CD4-positive, alpha-beta T cell treated with Interleukin-12 subunit alpha and Interleukin-12 subunit beta, for 1 hour (primary cell): ENCODE results near the gene FTCD.
"Not testable (repeated sequence)": the region's sequence is repeated elsewhere in the genome, so short reads cannot be mapped to it uniquely, and the experiment has no call there.

ENCODE experiments used
- DNase-seq: peaks from one replicate; pipeline ENCODE4 v3.0.0-alpha.2; 2020

FTCD gene

GRCh38 chr21:46109313-46110221, 45.8 kb downstream of the FTCD start:
- no peak for DNase-seq

DNA sequence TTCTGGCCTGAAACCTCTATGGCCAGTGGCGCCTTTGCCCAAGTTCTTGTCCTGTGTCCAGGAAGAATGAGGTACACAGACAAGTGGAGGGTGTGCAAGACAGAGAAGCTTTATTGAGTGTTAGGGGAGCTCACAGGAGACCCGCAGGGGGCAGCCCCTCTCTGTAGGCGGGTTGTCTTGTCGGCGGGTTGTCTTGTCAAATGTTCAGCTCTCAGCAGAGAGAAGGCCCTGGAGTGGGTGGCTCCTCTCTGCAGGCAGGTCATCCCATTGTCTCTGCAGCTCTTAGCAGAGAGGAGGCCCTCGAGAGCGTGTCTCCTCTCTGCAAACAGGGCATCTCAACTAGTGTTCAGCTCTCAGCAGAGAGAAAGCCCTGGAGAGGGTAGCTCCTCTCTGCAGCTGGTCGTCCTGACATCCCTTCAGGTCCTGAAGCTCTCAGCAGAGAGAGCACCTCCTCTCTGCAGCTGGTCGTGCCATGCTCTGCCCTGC, 46.5 kb downstream of the FTCD start:
- DNase-seq, result no peak

DNA sequence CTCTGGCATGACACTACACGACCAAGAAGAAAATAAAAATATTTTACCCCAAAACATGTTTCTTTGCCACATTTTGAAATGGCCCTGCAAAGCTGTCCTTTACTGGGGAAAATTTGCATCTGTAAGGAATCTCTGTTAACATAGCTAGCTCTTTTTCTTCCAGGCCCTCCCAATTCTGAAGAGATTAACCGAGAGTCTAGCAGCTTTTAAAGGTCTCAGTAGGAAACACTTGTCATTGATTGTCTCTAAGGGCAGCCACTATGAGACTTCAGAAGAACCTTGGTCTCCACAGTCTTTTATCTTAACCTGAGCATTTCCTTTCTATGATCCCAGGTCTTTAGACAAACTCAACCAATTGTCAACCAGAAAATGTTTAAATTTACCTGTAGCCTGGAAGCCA, 48.0 kb downstream of the FTCD start:
- not testable (repeated sequence) for DNase-seq

DNA sequence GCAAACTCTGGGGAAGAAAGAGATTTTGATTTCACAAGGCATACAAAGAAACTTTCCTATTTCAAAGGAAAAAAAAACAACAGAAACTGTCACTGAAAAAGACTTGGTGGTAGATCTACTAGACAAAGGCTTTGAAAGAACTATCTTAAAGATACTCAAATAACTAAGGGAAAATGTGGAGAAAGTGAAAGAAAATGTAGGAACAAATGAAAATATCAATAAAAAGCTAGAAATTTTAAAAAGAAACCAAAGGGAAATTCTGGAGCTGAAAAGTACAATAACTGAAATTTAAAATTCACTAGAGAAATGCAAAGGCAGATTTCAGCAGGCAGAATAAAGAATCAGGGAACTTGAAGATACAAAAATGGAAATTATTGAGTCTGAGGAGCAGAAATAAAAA, 51.3 kb downstream of the FTCD start:
- DNase-seq, result no peak

GRCh38 chr21:46100906-46101305, 54.5 kb downstream of the FTCD start:
- DNase-seq, result no peak

DNA sequence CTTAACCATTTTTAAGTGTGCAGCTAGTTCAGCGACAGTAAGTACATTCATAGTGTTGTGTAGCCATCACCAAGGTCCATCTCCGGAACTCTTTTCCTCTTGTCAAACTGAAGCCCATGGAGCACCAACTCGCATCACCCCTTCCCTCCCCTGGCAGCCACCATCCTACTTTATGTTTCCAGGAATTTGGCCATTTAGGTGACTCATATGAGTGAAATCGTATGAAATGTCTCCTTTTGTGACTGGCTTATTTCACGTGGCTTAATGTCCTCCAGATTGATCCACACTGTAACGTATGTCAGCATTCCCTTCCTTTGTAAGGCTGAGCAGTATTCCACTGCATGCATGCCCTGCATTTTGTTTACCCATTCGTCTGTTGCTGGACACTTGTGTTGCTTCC, 55.0 kb downstream of the FTCD start:
- DNase-seq, result no peak

DNA sequence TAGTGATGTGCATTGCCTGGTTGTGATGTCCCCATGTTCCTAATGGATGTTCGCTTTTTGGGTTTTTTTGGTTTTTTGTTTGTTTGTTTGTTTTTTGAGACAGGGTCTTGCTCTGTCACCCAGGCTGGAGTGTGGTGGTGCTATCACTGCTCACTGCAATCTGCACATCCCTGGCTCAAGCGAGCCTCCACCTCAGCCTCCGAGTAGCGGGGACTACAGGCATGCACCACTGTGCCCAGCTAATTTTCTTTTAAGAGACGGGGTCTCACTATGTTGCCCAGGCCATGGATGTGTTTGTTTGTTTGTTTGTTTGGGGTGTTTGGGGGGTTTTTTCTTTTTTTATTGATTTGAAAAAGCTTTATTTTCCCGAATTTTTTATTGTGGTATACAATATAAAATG, 55.4 kb downstream of the FTCD start:
- DNase-seq, result no peak

- no peak for DNase-seq
Observed at GRCh38 chr21:46099476-46099875, 55.9 kb downstream of the FTCD start.

DNA sequence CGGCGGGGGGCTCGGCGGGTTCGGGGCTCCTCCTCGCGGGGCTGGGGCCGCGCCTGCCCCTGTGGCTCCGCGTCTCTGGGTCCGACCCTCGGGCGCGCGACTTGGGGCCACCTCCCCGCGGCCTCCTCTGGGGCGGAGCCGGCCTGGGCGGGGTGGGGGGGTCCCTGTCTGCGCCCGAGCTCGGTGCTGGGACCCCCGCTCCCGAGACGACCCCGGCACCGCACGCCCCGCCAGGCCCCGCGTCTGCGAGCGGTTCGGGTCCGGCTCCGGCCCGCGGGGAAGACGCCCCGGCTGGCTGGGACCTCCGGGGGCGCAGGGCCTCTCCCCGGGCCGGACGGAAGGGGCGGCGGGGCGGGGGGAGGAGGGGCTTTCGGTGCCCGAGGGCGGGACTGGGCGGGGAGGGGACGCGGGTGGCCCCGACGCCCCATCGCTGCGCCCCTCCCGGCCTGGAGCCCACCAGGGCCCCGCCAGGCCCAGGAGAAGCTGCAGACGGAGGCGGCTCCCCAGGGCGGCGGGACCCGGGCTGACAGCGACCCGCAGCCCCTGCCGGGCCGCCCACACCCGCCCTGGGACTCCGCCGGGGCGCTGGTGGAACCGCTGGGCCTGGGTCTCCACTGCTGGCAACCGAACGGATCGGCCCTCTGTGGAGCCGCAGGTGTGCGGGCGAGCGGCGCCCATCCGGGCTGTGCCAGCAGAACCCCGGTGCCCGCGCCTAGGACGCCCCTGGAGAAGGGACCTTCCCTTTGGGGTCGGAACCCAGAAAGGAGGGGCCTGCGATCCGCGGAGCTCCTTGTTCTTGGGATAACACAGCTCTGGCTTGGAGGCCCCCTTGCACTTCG, 56.9 kb downstream of the FTCD start:
- peak; percentile 19 for DNase-seq

DNA sequence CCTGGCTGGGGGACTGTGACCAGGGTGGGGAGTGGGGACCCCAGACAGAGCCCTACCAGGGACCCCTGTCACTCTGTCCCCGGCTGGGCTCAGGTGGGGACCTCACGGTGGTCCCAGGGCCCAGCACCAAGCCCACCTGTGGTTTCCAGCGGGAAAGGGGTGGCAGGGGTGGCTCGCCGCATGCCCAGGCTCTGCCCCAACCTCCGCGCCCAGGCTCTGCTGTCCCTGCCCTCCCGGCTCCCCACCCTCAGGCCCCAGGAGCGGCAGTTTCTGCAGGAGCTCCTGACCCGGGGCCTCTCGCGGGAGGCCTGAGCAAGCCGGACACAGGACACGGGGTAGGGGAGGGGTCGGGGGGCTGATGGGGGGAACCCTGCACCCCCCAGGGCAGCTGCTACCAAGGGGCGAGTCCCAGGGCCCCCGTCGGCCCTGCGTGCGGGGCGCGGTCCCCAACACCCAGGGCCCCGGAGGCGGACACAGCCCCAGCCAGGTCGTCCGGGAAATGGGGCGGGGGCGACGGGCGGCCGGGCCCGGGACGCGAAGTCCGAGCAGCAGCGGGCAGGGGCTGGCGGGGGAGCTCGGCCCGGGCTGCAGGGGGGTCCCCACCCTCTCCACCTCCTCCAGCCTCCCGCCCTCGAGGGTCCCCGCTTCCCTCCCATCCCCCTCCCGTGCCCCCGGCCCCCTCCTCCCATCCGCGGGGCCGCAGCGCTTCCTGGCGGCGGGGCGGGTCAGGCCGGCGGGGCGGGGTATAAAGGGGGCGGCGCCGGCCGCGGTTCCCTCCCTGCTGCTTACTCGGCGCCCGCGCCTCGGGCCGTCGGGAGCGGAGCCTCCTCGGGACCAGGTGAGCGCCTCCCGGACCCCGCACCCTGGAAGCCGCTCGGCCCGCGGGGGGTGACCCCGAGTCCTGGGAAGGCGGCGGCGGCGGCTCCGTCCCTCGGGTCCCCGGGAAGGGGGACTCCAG, 57.8 kb downstream of the FTCD start, which contains the start of gene COL6A2:
Gene COL6A2, plus strand, starts transcription at position 777 of the 958 bp plus-strand sequence.
- DNase-seq, result peak; percentile 49

- DNase-seq, result no peak
Observed at GRCh38 chr21:46096596-46097335, 58.6 kb downstream of the FTCD start.

GRCh38 chr21:46095814-46096595, 59.4 kb downstream of the FTCD start:
- no peak for DNase-seq

GRCh38 chr21:46095083-46095719, 60.2 kb downstream of the FTCD start:
- no peak for DNase-seq

DNA sequence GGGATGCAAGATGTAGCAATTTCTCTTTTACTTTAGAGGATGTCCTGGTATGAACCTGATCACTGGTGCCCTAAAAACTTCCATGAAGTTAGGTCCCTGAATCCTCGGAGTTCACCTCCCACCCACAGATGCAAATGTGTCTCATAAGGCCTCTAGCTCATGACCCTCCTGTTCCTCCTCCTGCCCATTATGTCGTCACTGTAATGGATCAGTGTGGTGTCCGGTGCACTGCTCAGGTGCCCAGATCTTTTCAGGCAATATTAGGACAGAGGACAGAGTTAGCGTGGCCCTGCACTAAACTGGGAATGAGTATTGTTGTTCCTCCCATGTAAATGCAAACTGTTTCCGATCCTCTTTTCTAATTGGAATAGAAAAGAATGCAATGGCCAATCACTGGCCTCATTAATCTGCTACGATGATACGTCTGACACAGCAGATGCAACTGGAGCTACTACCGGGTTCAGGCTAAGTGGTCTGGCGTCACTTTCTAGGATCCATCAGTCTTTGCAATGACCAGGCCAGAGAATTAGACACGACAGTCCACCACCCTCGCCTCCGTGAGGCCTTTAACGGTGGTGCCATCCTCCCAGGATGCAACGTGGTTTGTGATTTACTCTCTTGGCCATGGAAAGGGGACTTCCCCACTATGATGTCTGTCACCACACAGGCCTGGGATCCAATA, 60.8 kb downstream of the FTCD start:
- no peak for DNase-seq

DNA sequence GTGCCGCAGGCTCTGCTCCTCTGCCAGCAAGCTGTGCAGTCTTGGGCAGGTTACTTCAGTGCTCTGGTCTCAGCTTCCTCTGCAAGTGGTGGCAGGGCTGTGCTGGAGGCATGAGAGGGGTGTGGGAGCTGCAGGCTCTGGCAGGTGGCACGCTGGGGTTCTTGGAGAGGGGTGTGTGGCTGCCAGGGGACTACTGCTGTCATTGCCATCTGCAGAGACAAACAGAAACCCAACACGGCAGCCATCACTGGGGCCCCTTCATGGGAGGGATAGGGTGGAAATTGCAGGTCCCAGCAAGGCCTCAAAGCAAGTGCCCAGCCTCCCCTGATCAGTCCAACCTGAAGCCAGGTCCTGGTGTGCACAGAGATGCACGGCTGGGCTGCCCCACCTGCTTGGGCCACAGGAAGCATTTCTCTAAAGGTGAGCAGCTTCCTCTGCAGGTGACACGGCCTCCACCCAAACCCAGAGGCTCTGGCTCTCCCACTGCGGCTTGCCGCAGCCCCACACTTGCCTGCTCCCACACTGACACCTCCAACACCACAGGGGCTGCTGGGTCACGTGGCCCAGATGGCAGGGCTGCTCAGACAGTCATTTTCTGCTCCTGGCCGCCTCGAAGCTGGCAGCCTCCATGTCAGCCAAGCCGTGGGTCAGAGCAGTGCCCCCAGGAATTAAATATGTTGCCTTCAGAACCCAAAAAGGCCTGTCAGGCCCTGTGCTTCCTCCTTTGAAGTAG, 61.5 kb downstream of the FTCD start:
- peak; percentile 39 for DNase-seq

GRCh38 chr21:46092811-46093667, 62.3 kb downstream of the FTCD start:
- DNase-seq, result no peak

DNA sequence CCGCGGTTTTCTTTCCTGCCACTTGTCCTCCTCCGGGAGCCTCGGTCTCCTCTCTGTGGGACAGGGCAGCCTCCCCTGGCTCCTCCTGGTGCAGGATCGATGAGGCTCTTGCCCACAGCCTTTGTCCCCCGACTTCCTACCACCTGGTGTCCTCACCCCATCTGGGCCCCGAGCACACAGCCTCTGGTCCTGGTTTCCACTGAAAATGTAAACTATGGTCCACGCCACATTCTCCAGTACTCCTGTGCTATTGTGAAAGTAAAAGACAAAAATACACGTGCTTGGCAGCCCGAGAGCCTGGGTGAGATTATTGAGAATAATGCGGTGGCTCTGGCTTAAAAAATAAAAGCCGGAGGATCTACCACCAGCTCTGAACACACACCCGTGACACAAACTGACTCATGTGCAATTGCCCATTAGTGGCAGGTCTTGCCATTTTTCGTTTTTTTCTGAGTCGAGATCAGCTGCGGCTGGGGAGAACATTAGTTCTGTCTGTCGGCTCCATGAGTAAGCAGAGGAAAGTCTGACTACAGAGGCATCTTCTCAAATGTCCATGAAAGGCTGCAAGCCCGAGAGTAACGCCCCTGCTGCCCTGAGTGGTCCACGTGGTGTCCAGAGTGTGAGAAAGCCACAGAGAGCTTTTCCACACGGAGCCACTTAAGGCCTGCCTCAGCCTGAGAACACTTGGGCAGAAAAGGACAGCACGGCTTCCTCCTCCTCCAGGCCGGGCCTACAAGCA, 63.2 kb downstream of the FTCD start:
- no peak for DNase-seq
